ENCODE results near the gene DIP2C. TPM values are rescaled to one million over a fixed set of nuclear protein-coding genes. Genes with fewer than 3 reads are reported as not detected.

Gene DIP2C
- total RNA-seq, 1 donor from 2014 or later = 10.1 TPM

- no peaks in the 10 kb centered on the region for H3K36me3 ChIP-seq
- no peaks in the 10 kb centered on the region for H3K9me3 ChIP-seq (ENCODE audit: low read depth)
- no peaks in the 10 kb centered on the region for H3K4me1 Mint-ChIP-seq
- H3K27ac ChIP-seq = no peak overlapping the region
- no peaks in the 10 kb centered on the region for H3K27me3 ChIP-seq
- no peaks in the 10 kb centered on the region for H3K27me3 Mint-ChIP-seq (ENCODE audit: insufficient read depth, low read depth)
- H3K9ac ChIP-seq = no peak overlapping the region
- peaks cover 9% of the 10 kb centered on the region for H3K4me1 ChIP-seq
- DNase-seq (ENCODE audit: low spot score) = no peak
- no peak overlapping the region for H3K27ac Mint-ChIP-seq
- no peak for TF ChIP-seq EZH2phosphoT487 (IDR thresholded peaks at IDR 0.05)
- TF ChIP-seq CTCF (IDR thresholded peaks at IDR 0.05) = no peak
- no peak for TF ChIP-seq EZH2 (IDR thresholded peaks at IDR 0.05)
- H4K20me1 ChIP-seq (ENCODE audit: low read depth) = peaks cover 3% of the 10 kb centered on the region
- no peak overlapping the region for H2AFZ ChIP-seq (replicated peaks)
- peaks cover 32% of the 10 kb centered on the region for H3K36me3 Mint-ChIP-seq
- H3K79me2 ChIP-seq (ENCODE audit: low read depth) = no peaks in the 10 kb centered on the region
- peaks cover 6% of the 10 kb centered on the region for H3F3A ChIP-seq (ENCODE audit: low read depth)
- no peaks in the 10 kb centered on the region for H3K9me3 Mint-ChIP-seq
- no peak overlapping the region for H3K4me3 ChIP-seq
- H3K4me3 Mint-ChIP-seq = no peak overlapping the region
- H3K4me2 ChIP-seq = no peak overlapping the region
Observed at GRCh38 chr10:423178-423577, 266.3 kb downstream of the DIP2C start.

GRCh38 chr10:422675-423074 is 266.8 kb downstream of the DIP2C start:
- Histone ChIP-seq H3K4me3 (no peak overlapping the region), H3K36me3 (no peaks in the 10 kb centered on the region), H3F3A (ENCODE audit: low read depth) (peaks cover 6% of the 10 kb centered on the region), H3K79me2 (ENCODE audit: low read depth) (no peaks in the 10 kb centered on the region), H3K9me3 (ENCODE audit: low read depth) (no peaks in the 10 kb centered on the region), H3K9ac (no peak overlapping the region), H3K27ac (peak overlapping the region; percentile 76), H3K4me2 (no peak overlapping the region), H3K27me3 (no peaks in the 10 kb centered on the region), H2AFZ (replicated peaks) (no peak overlapping the region), H3K4me1 (peaks cover 9% of the 10 kb centered on the region), H4K20me1 (ENCODE audit: low read depth) (peaks cover 3% of the 10 kb centered on the region)
- Mint-ChIP-seq H3K36me3 (peaks cover 31% of the 10 kb centered on the region), H3K27ac (no peak overlapping the region), H3K9me3 (no peaks in the 10 kb centered on the region), H3K27me3 (ENCODE audit: insufficient read depth, low read depth) (no peaks in the 10 kb centered on the region), H3K4me1 (no peaks in the 10 kb centered on the region), H3K4me3 (no peak overlapping the region)
- peak; percentile 36 for DNase-seq (ENCODE audit: low spot score)
- no peak for TF ChIP-seq CTCF (IDR thresholded peaks at IDR 0.05)
- no peak for TF ChIP-seq EZH2phosphoT487 (IDR thresholded peaks at IDR 0.05)
- no peak for TF ChIP-seq EZH2 (IDR thresholded peaks at IDR 0.05)

- Histone ChIP-seq H3K4me3 (no peak overlapping the region), H3K27me3 (no peaks in the 10 kb centered on the region), H3K4me1 (peaks cover 9% of the 10 kb centered on the region), H3K36me3 (no peaks in the 10 kb centered on the region), H3K79me2 (ENCODE audit: low read depth) (no peaks in the 10 kb centered on the region), H2AFZ (replicated peaks) (no peak overlapping the region), H4K20me1 (ENCODE audit: low read depth) (peaks cover 3% of the 10 kb centered on the region), H3K27ac (peak overlapping the region; percentile 76), H3K9ac (no peak overlapping the region), H3F3A (ENCODE audit: low read depth) (peaks cover 6% of the 10 kb centered on the region), H3K4me2 (no peak overlapping the region), H3K9me3 (ENCODE audit: low read depth) (no peaks in the 10 kb centered on the region)
- Mint-ChIP-seq H3K27me3 (ENCODE audit: insufficient read depth, low read depth) (no peaks in the 10 kb centered on the region), H3K36me3 (peaks cover 31% of the 10 kb centered on the region), H3K4me3 (no peak overlapping the region), H3K9me3 (no peaks in the 10 kb centered on the region), H3K4me1 (no peaks in the 10 kb centered on the region), H3K27ac (peak overlapping the region; percentile 71)
- TF ChIP-seq EZH2 (IDR thresholded peaks at IDR 0.05) (no peak), CTCF (IDR thresholded peaks at IDR 0.05) (no peak), EZH2phosphoT487 (IDR thresholded peaks at IDR 0.05) (no peak)
- DNase-seq (ENCODE audit: low spot score) = no peak
Observed at GRCh38 chr10:422241-422640, 267.2 kb downstream of the DIP2C start.

Measured in neural progenitor cell (in vitro differentiated cells).